CD14-positive monocyte (primary cell): Measurements from ENCODE around the gene COX6A1. TPM values are rescaled to one million over a fixed set of nuclear protein-coding genes. Genes with fewer than 3 reads are reported as not detected.

Experiments used
- DNase-seq, 3 donors: peaks; one replicate each; pipeline ENCODE4 v3.0.0-alpha.2; 2011 to 2022
- H2AFZ ChIP-seq: 2 replicates; pipeline ENCODE4 v1.6.0; 2012; ENCODE audit warnings: mild to moderate bottlenecking, low read depth, low read length, inconsistent platforms; ENCODE audit not compliant: insufficient read depth, poor library complexity, severe bottlenecking
- H3K27ac ChIP-seq, 2 donors: 1 replicate in 1 of 2; 2 replicates in 1 of 2; pipeline ENCODE4 v1.5.1; 2012 to 2013; ENCODE audit warnings: low read length in 2 of 2, control low read depth in 1 of 2, inconsistent platforms in 1 of 2, low read depth in 1 of 2, mild to moderate bottlenecking in 1 of 2
- H3K27me3 ChIP-seq, 2 donors: one replicate each; pipeline versions ENCODE4 v1.6.0 to v1.6.1; 2011 to 2013; ENCODE audit warnings: low read length in 2 of 2; ENCODE audit not compliant: control insufficient read depth in 2 of 2, insufficient read depth in 2 of 2
- H3K36me3 ChIP-seq, 2 donors: replicated peaks in 1 of 2; 1 replicate in 1 of 2; 2 replicates in 1 of 2; pipeline versions ENCODE4 v1.5.1 to v1.6.1; 2012 to 2013; ENCODE audit warnings: low read length in 2 of 2, control low read depth in 1 of 2, inconsistent platforms in 1 of 2, mild to moderate bottlenecking in 1 of 2; ENCODE audit not compliant: insufficient read depth in 2 of 2, control insufficient read depth in 1 of 2
- H3K4me1 ChIP-seq, 2 donors: 1 replicate in 1 of 2; 2 replicates in 1 of 2; pipeline versions ENCODE4 v1.5.1 to v1.6.1; 2012 to 2013; ENCODE audit warnings: low read length in 2 of 2, control low read depth in 1 of 2, inconsistent platforms in 1 of 2, mild to moderate bottlenecking in 1 of 2, moderate library complexity in 1 of 2; ENCODE audit not compliant: insufficient read depth in 2 of 2, control insufficient read depth in 1 of 2
- H3K4me2 ChIP-seq: replicated peaks from 2 replicates; pipeline ENCODE3; 2012; ENCODE audit warnings: low read length, moderate library complexity, mild to moderate bottlenecking; ENCODE audit not compliant: poor library complexity, severe bottlenecking; ENCODE audit errors: extremely low read depth
- H3K4me3 ChIP-seq, 3 experiments: fragments of 200-600 bp in 1 of 3; sonication (generic) in 1 of 3; replicated peaks in 1 of 3; 1 replicate in 2 of 3; 2 replicates in 1 of 3; pipeline ENCODE4 v1.5.1; 2011 to 2013; ENCODE audit warnings: low read length in 3 of 3, mild to moderate bottlenecking in 3 of 3, control low read depth in 2 of 3, low read depth in 2 of 3, inconsistent platforms in 1 of 3, moderate library complexity in 1 of 3
- H3K79me2 ChIP-seq: 2 replicates; pipeline ENCODE4 v1.6.0; 2012; ENCODE audit warnings: mild to moderate bottlenecking, control low read depth, inconsistent platforms, low read length, moderate library complexity; ENCODE audit not compliant: insufficient read depth
- H3K9ac ChIP-seq: 2 replicates; pipeline ENCODE4 v1.6.0; 2017; ENCODE audit warnings: low read length, mild to moderate bottlenecking; ENCODE audit not compliant: insufficient read depth, poor library complexity, severe bottlenecking
- H3K9me3 ChIP-seq, 2 donors: replicated peaks in 1 of 2; 1 replicate in 1 of 2; 2 replicates in 1 of 2; pipeline versions ENCODE4 v1.5.1 to v1.6.1; 2012 to 2013; ENCODE audit warnings: low read length in 2 of 2, control low read depth in 1 of 2; ENCODE audit not compliant: control insufficient read depth in 1 of 2, insufficient read depth in 1 of 2
- H4K20me1 ChIP-seq: 2 replicates; pipeline ENCODE4 v1.6.0; 2012; ENCODE audit warnings: mild to moderate bottlenecking, low read length, control low read depth, moderate library complexity; ENCODE audit not compliant: insufficient read depth
- H3K27ac Mint-ChIP-seq, 7 donors: one replicate each; pipeline ENCODE4 v1.8.0; 2020; ENCODE audit warnings: mild to moderate bottlenecking in 7 of 7, mixed read lengths in 7 of 7, moderate library complexity in 6 of 7, inconsistent platforms in 2 of 7
- H3K27me3 Mint-ChIP-seq, 3 donors: one replicate each; pipeline ENCODE4 v1.8.0; 2021 to 2022; ENCODE audit warnings: low read depth in 3 of 3, mild to moderate bottlenecking in 3 of 3, mixed read lengths in 3 of 3, moderate library complexity in 3 of 3, inconsistent platforms in 1 of 3
- H3K36me3 Mint-ChIP-seq, 2 donors: one replicate each; pipeline ENCODE4 v1.8.0; 2020; ENCODE audit warnings: mixed read lengths in 2 of 2, inconsistent platforms in 1 of 2, mild to moderate bottlenecking in 1 of 2
- H3K4me1 Mint-ChIP-seq: one replicate; pipeline ENCODE4 v1.8.0; 2020; ENCODE audit warnings: mild to moderate bottlenecking, mixed read lengths
- H3K4me3 Mint-ChIP-seq, 2 donors: one replicate each; pipeline ENCODE4 v1.8.0; 2020; ENCODE audit warnings: mild to moderate bottlenecking in 2 of 2, mixed read lengths in 2 of 2, moderate library complexity in 1 of 2
- H3K9me3 Mint-ChIP-seq, 7 donors: one replicate each; pipeline ENCODE4 v1.8.0; 2020 to 2022; ENCODE audit warnings: mixed read lengths in 7 of 7, mild to moderate bottlenecking in 6 of 7, moderate library complexity in 6 of 7, inconsistent platforms in 2 of 7
- CTCF ChIP-seq: fragments of 200-600 bp; IDR thresholded peaks from one replicate; pipeline ENCODE4 v1.8.0; 2022; ENCODE audit warnings: antibody characterized with exemption, mild to moderate bottlenecking
- WGBS: methylation state at CpG from one replicate; pipeline ENCODE4 v1.1.5; 2013; ENCODE audit warnings: missing lambda C conversion rate; ENCODE audit not compliant: insufficient coverage; 5-methylcytosine and 5-hydroxymethylcytosine counted together
- intact Hi-C, 2 donors: fragments of 100-400 bp; cut with micrococcal nuclease; formaldehyde crosslinking; loops; one replicate each; pipeline versions ENCODE4 v1.15.0 to v1.15.1; 2023
- polyA plus RNA-seq, 3 donors: library from polyadenylated mRNA; depleted of rRNA in 1 of 3; unstranded in 2 of 3; stranded (reverse) in 1 of 3; fragments of 300-500 nt in 2 of 3; fragments of >200 nt in 1 of 3; fragmentation: Illumina TruSeq in 2 of 3; gene quantifications; 1 replicate in 2 of 3; 2 replicates in 1 of 3; pipeline ENCODE4 v1.2.3, GENCODE V29; 2012 to 2021

The COX6A1 gene
- polyA plus RNA-seq, 3 donors = 345 to 924 (median 901) TPM

DNA sequence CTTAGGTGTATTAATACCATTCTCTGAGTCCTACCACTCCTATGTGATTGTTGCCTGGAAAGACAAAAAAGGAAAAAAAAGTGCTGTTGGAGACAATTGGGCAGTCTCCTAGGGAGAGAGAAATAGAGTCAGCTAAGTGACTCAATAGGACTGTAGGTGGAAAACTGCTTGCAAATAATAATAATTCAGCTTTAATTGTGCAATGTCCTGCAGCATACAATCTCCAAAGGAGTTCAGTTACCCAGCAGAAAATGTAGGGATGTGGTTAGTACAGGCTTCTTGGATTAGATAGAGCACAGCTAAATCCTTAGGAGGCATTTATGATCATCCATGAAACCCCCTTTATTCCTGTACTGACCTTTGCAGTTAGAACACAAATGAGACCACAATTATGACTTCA, 34.6 kb downstream of the COX6A1 start:
- H3K9ac ChIP-seq = no peak overlapping the region

GRCh38 chr12:120473807-120474615, 36.1 kb downstream of the COX6A1 start:
- H3K27ac ChIP-seq = no peak overlapping the region
- no peak overlapping the region for H3K4me2 ChIP-seq
- H2AFZ ChIP-seq = no peak overlapping the region
- H4K20me1 ChIP-seq = peaks cover under 1% of the 10 kb centered on the region
- H3K36me3 Mint-ChIP-seq = no peaks in the 10 kb centered on the region
- no peak overlapping the region for H3K9ac ChIP-seq
- H3K27ac Mint-ChIP-seq = peak overlapping the region in 2 of 7 donors; percentile 10 to 54
- H3K36me3 ChIP-seq = no peaks in the 10 kb centered on the region
- WGBS = 87% methylated on average over 3 of the region's 6 CpGs
- no peaks in the 10 kb centered on the region for H3K9me3 ChIP-seq
- H3K27me3 ChIP-seq = no peaks in the 10 kb centered on the region
- peaks cover 0 to 2% (median 0%) of the 10 kb centered on the region in 7 donors for H3K9me3 Mint-ChIP-seq
- peaks cover 0 to 1% (median 0%) of the 10 kb centered on the region in 3 donors for H3K27me3 Mint-ChIP-seq
- peaks cover 9 to 14% of the 10 kb centered on the region in 2 donors for H3K4me1 ChIP-seq
- H3K4me3 ChIP-seq = no peak overlapping the region
- TF ChIP-seq CTCF = no peak
- intact Hi-C loops = no loop called here
- no peak for DNase-seq
- peaks cover 15% of the 10 kb centered on the region for H3K79me2 ChIP-seq
- H3K4me1 Mint-ChIP-seq = peaks cover 12% of the 10 kb centered on the region
- no peak overlapping the region for H3K4me3 Mint-ChIP-seq

More for the DNA sequence above, 34.6 kb downstream of the COX6A1 start:
- intact Hi-C loops = no loop called here
- Histone ChIP-seq H3K27me3 (no peaks in the 10 kb centered on the region), H4K20me1 (peaks cover 15% of the 10 kb centered on the region), H3K79me2 (peaks cover 29% of the 10 kb centered on the region), H3K4me3 (no peak overlapping the region), H2AFZ (no peak overlapping the region), H3K4me2 (no peak overlapping the region), H3K9me3 (no peaks in the 10 kb centered on the region), H3K36me3 (peaks cover under 1 to 2% of the 10 kb centered on the region in 2 donors), H3K27ac (no peak overlapping the region), H3K4me1 (peaks cover 16 to 25% of the 10 kb centered on the region in 2 donors)
- Mint-ChIP-seq H3K9me3 (peaks cover 0 to 2% (median 0%) of the 10 kb centered on the region in 7 donors), H3K36me3 (peaks cover under 1 to 2% of the 10 kb centered on the region in 2 donors), H3K27me3 (peaks cover 0 to 1% (median 0%) of the 10 kb centered on the region in 3 donors), H3K4me3 (no peak overlapping the region), H3K27ac (no peak overlapping the region), H3K4me1 (peaks cover 21% of the 10 kb centered on the region)
- no peak for TF ChIP-seq CTCF
- no peak for DNase-seq
